Lung (tissue), 12 donors: ENCODE data around the gene OTOP3. TPM values are rescaled to one million over a fixed set of nuclear protein-coding genes. Genes with fewer than 3 reads are reported as not detected.

Experiments
- ATAC-seq: fragments of 200-7000 bp; cut with Tn5 transposase; one replicate; pipeline ENCODE4 v1.9.1; 2020; ENCODE audit warnings: moderate number of reproducible peaks; ENCODE audit not compliant: insufficient read depth, low FRiP score
- DNase-seq, 3 donors: peaks; one replicate each; pipeline ENCODE4 v3.0.0-alpha.2; 2013 to 2017
- H3K27ac ChIP-seq, 2 donors: one replicate each; pipeline ENCODE4 v1.5.1; 2013; ENCODE audit warnings: mild to moderate bottlenecking in 2 of 2, moderate library complexity in 2 of 2, control low read depth in 1 of 2, inconsistent platforms in 1 of 2, low read depth in 1 of 2, low read length in 1 of 2
- H3K27me3 ChIP-seq, 3 donors: one replicate each; pipeline ENCODE4 v1.5.1; 2013; ENCODE audit warnings: low read length in 2 of 3; ENCODE audit not compliant: control insufficient read depth in 3 of 3, insufficient read depth in 3 of 3
- H3K36me3 ChIP-seq, 4 donors: one replicate each; pipeline ENCODE4 v1.5.1; 2013; ENCODE audit warnings: low read length in 4 of 4, mild to moderate bottlenecking in 1 of 4, moderate library complexity in 1 of 4; ENCODE audit not compliant: control insufficient read depth in 4 of 4, insufficient read depth in 4 of 4
- H3K4me1 ChIP-seq, 5 donors: one replicate each; pipeline ENCODE4 v1.5.1; 2013; ENCODE audit warnings: low read length in 5 of 5, mild to moderate bottlenecking in 2 of 5, moderate library complexity in 1 of 5; ENCODE audit not compliant: control insufficient read depth in 5 of 5, insufficient read depth in 5 of 5
- H3K4me3 ChIP-seq: one replicate; pipeline ENCODE4 v1.5.1; 2013; ENCODE audit warnings: mild to moderate bottlenecking, control low read depth, moderate library complexity
- H3K9ac ChIP-seq, 2 donors: one replicate each; pipeline ENCODE4 v1.5.1; 2013; ENCODE audit warnings: low read length in 2 of 2, control low read depth in 1 of 2; ENCODE audit not compliant: insufficient read depth in 1 of 2
- H3K9me3 ChIP-seq, 4 donors: one replicate each; pipeline ENCODE4 v1.5.1; 2013; ENCODE audit warnings: low read length in 3 of 4, mild to moderate bottlenecking in 1 of 4, moderate library complexity in 1 of 4; ENCODE audit not compliant: control insufficient read depth in 4 of 4, insufficient read depth in 3 of 4
- CTCF ChIP-seq: IDR thresholded peaks from 2 replicates; pipeline ENCODE4 v1.5.1; 2012; ENCODE audit warnings: mild to moderate bottlenecking; ENCODE audit errors: control extremely low read depth, extremely low read depth
- WGBS, 2 donors: extraction: QIAGEN DNeasy Blood & Tissue Kit; methylation state at CpG; one replicate each; pipeline ENCODE4 v1.1.7; 2013; 5-methylcytosine and 5-hydroxymethylcytosine counted together
- polyA plus RNA-seq, 2 donors: library from polyadenylated mRNA; stranded (reverse); fragments of 200-250 nt; gene quantifications; one replicate each; pipeline ENCODE4 v1.2.1, GENCODE V29; 2013
- total RNA-seq, 2 donors: library from RNA; depleted of rRNA in 1 of 2; stranded (reverse); fragments of >200 nt in 1 of 2; gene quantifications; one replicate each; pipeline ENCODE4 v1.2.1, GENCODE V29; 2014 to 2021
- donor health status: control.
- donor health status: control.
- donor health status: Bipolar disorder and iron deficiency.
- donor health status: healthy.
- donor health status: DM: yes; HTN: yes; CAD: no.

The OTOP3 gene
- total and polyA plus RNA-seq, 4 donors, result not detected

GRCh38 chr17:74971069-74971841, 35.6 kb downstream of the OTOP3 start:
- H3K4me1 ChIP-seq, result peaks cover 0 to 14% (median 0%) of the 10 kb centered on the region in 5 donors
- TF ChIP-seq CTCF, result no peak
- H3K9ac ChIP-seq, result peak overlapping the region in 1 of 2 donors; percentile 11
- DNase-seq (no peak), ATAC-seq (no peak)
- 71 to 77% methylated on average over 8 of the region's 8 CpGs for WGBS, 2 donors
- peaks cover 0 to 15% (median 14%) of the 10 kb centered on the region in 3 donors for H3K27me3 ChIP-seq
- H3K36me3 ChIP-seq, result no peaks in the 10 kb centered on the region
- H3K9me3 ChIP-seq, result no peaks in the 10 kb centered on the region
- H3K27ac ChIP-seq, result peak overlapping the region in 1 of 2 donors; percentile 69
- peak overlapping the region; percentile 71 for H3K4me3 ChIP-seq

DNA sequence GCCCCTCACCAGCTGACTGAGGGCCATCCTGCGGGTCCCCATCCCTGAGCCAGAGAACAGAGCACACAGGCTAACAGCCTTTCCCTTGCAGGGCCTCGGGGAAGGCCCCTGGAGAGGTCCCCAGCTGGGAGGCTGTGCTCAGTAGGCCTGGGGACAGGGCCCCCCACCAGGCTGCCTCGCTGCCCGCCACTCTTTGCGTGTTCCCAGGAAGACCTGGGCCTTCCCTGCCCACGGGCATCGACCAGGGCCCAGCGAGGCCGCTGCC, 36.1 kb downstream of the OTOP3 start:
- DNase-seq, result no peak
- H3K27ac ChIP-seq, result peak overlapping the region in 1 of 2 donors; percentile 69
- H3K9me3 ChIP-seq, result no peaks in the 10 kb centered on the region
- H3K4me1 ChIP-seq, result peaks cover 0 to 14% (median 0%) of the 10 kb centered on the region in 5 donors
- peak overlapping the region; percentile 71 for H3K4me3 ChIP-seq
- ATAC-seq, result no peak
- TF ChIP-seq CTCF, result no peak
- WGBS, 2 donors, result 16 to 31% methylated on average over 8 to 9 of the region's 9 CpGs
- peaks cover 0 to 15% (median 14%) of the 10 kb centered on the region in 3 donors for H3K27me3 ChIP-seq
- no peak overlapping the region for H3K9ac ChIP-seq
- no peaks in the 10 kb centered on the region for H3K36me3 ChIP-seq

DNA sequence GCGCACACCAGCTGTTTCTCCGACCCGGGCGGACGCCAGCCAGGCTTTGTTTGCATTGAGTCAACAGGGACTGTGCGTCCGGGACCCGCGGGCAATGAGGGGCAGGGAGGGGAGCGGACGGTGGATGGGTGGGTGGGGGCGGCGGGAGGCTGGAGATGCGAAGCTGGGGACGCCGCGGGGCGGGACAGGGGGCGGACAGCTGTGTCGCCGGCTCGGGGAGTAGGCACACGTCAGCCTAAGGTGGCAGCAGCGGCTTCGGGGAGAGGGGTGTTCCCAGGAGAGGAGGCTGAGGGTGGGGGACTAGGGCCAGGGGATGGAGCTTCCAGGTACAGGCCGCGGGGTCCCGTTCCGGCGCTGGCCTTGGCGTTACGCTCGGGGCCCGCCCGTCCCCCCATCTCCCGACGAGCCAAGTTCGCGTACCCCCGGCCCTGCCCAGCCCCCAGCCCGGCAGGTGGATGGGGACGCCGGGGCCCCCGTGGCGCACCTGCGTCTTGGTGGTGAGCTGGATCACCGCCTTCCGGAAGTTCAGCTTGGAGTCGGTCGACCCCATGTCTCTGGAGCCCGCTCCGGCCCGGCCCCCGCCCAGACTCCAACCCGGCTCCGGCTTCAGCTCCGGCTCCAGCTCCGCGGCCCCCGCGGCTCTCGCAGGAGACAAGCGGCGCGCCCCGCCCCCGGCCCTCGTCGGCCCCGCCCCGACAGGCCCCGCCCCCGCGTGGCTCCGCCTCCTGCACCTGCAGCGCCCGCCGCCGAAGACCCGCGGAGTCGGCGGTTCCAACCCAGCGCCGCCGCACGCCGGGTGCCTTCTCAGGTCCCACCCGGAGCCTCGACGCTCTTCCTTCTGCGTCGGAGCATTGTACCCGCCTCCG, 36.6 kb downstream of the OTOP3 start, which contains the start of gene HID1:
HID1 (minus strand) TSS at position 653 of the 866 bp plus-strand sequence; CDS start at position 550, 103 bp downstream.
- H3K27ac ChIP-seq, result peak within 1 kb of the TSS; percentile 46 to 69
- no peak for TF ChIP-seq CTCF
- H3K36me3 ChIP-seq, result no peaks in the 10 kb centered on the region
- peaks cover 0 to 15% (median 14%) of the 10 kb centered on the region in 3 donors for H3K27me3 ChIP-seq
- no peaks in the 10 kb centered on the region for H3K9me3 ChIP-seq
- peaks cover 0 to 14% (median 0%) of the 10 kb centered on the region in 5 donors for H3K4me1 ChIP-seq
- peak within 1 kb of the TSS; percentile 71 for H3K4me3 ChIP-seq
- peak; percentile 73 for ATAC-seq
- peak; percentile 42 to 78 (median 66) for DNase-seq
- no peak within 1 kb of the TSS for H3K9ac ChIP-seq
- 1 to 2% methylated on average over 62 to 95 of the region's 95 CpGs for WGBS, 2 donors
